ENCODE results near the gene CSNK2A2.

- TF ChIP-seq CHD1 (IDR thresholded peaks at IDR 0.05; ENCODE audit: low read depth, low read length) (no peak), CHD2 (IDR thresholded peaks at IDR 0.05; ENCODE audit: low read length) (no peak), TEAD4 (IDR thresholded peaks at IDR 0.05; ENCODE audit: low read depth, low read length) (no peak), CTCF (IDR thresholded peaks at IDR 0.05; ENCODE audit: control extremely low read depth in 1 of 3, insufficient read depth in 1 of 3, low read depth in 1 of 3, low read length in 3 of 3) (no peak), MAX (IDR thresholded peaks at IDR 0.05) (no peak), HDAC2 (IDR thresholded peaks at IDR 0.05; ENCODE audit: borderline replicate concordance in 1 of 2, low read depth in 2 of 2, low read length in 2 of 2) (no peak), YY1 (IDR thresholded peaks at IDR 0.05; ENCODE audit: low read depth, low read length) (no peak), USF2 (IDR thresholded peaks at IDR 0.05; ENCODE audit: low read length) (no peak), CREB1 (IDR thresholded peaks at IDR 0.05) (no peak), TBP (IDR thresholded peaks at IDR 0.05; ENCODE audit: low read depth, low read length) (no peak), POLR2A (IDR thresholded peaks at IDR 0.05; ENCODE audit: control extremely low read depth in 1 of 2, low read depth in 2 of 2, low read length in 2 of 2) (no peak), POLR2AphosphoS5 (IDR thresholded peaks at IDR 0.05; ENCODE audit: low read depth, low read length) (no peak), CEBPB (IDR thresholded peaks at IDR 0.05; ENCODE audit: low read depth, low read length) (no peak)
These were observed 28.9 kb upstream of the CSNK2A2 start for GRCh38 chr16:58226790-58227189.

All from H1 (cell line).